Posterior cingulate gyrus (tissue), 11 donors: ENCODE results near the gene LANCL2.
"Not testable (repeated sequence)": the region's sequence is repeated elsewhere in the genome, so short reads cannot be mapped to it uniquely, and the experiment has no call there.

Experiments
- DNase-seq, 10 donors: peaks; one replicate each; pipeline versions ENCODE4 v3.0.0 to v3.0.0-alpha.2; 2020 to 2021; ENCODE audit warnings: mixed read lengths in 3 of 10
- intact Hi-C: fragments of 100-400 bp; cut with DNase I; formaldehyde crosslinking; loops from one replicate; pipeline ENCODE4 v1.15.1; 2023

Gene LANCL2

GRCh38 chr7:55463686-55464262 lies 98.6 kb downstream of the LANCL2 start:
- intact Hi-C loops, result no loop called here
- DNase-seq, result peak in 1 of 10 donors; percentile 61

GRCh38 chr7:55464422-55464821 lies 99.3 kb downstream of the LANCL2 start:
- DNase-seq, result peak in 1 of 10 donors; percentile 42
- intact Hi-C loops, result no loop called here

GRCh38 chr7:55465691-55466090 lies 100.6 kb downstream of the LANCL2 start:
- intact Hi-C loops, result no loop called here
- DNase-seq, result peak in 1 of 10 donors; percentile 33

- intact Hi-C loops, result no loop called here
- peak in 1 of 10 donors; percentile 49 for DNase-seq
Observed at GRCh38 chr7:55467047-55467593, 102.0 kb downstream of the LANCL2 start.

- intact Hi-C loops, result no loop called here
- DNase-seq, result peak in 1 of 10 donors; percentile 44
Observed at GRCh38 chr7:55468495-55468894, 103.4 kb downstream of the LANCL2 start.

- intact Hi-C loops, result no loop called here
- peak in 2 of 10 donors; percentile 22 to 85 for DNase-seq
Observed at GRCh38 chr7:55469271-55469681, 104.1 kb downstream of the LANCL2 start.

GRCh38 chr7:55469721-55470120 lies 104.6 kb downstream of the LANCL2 start:
- DNase-seq, result peak in 1 of 10 donors; percentile 52
- intact Hi-C loops, result no loop called here

- intact Hi-C loops, result no loop called here
- peak in 1 of 10 donors; percentile 19 for DNase-seq
Observed at GRCh38 chr7:55470261-55470660, 105.1 kb downstream of the LANCL2 start.

- DNase-seq, result peak in 1 of 10 donors; percentile 47
Observed at GRCh38 chr7:55471594-55471993, 106.5 kb downstream of the LANCL2 start.

GRCh38 chr7:55472406-55472805 lies 107.3 kb downstream of the LANCL2 start:
- intact Hi-C loops, result not testable (repeated sequence)
- DNase-seq, result peak in 1 of 10 donors; percentile 49

More at GRCh38 chr7:55471594-55471993, 106.5 kb downstream of the LANCL2 start:
- intact Hi-C loops, result not testable (repeated sequence)

- peak in 1 of 10 donors; percentile 43 for DNase-seq
- intact Hi-C loops, result no loop called here
Observed at GRCh38 chr7:55472928-55473725, 108.0 kb downstream of the LANCL2 start.

GRCh38 chr7:55473932-55474331 lies 108.8 kb downstream of the LANCL2 start:
- DNase-seq, result peak in 1 of 10 donors; percentile 59
- intact Hi-C loops, result no loop called here

GRCh38 chr7:55474944-55475854 lies 110.1 kb downstream of the LANCL2 start:
- peak in 1 of 10 donors; percentile 65 for DNase-seq
- intact Hi-C loops, result no loop called here

- DNase-seq, result peak in 1 of 10 donors; percentile 75
- intact Hi-C loops, result no loop called here
Observed at GRCh38 chr7:55475855-55476803, 111.0 kb downstream of the LANCL2 start.

- intact Hi-C loops, result no loop called here
- peak in 1 of 10 donors; percentile 44 for DNase-seq
Observed at GRCh38 chr7:55476852-55477780, 112.0 kb downstream of the LANCL2 start.

GRCh38 chr7:55477781-55478374 lies 112.7 kb downstream of the LANCL2 start:
- intact Hi-C loops, result no loop called here
- peak in 1 of 10 donors; percentile 65 for DNase-seq

- intact Hi-C loops, result no loop called here
- peak in 1 of 10 donors; percentile 49 for DNase-seq
Observed at GRCh38 chr7:55478700-55479099, 113.6 kb downstream of the LANCL2 start.

- intact Hi-C loops, result no loop called here
- peak in 1 of 10 donors; percentile 75 for DNase-seq
Observed at GRCh38 chr7:55481155-55481554, 116.0 kb downstream of the LANCL2 start.
